GF-D8 (cell line): ENCODE measurements around the gene FMNL2.

ENCODE experiments used
- DNase-seq: peaks from one replicate; lab custom pipeline; 2025; lab: John Stamatoyannopoulos, UW

Gene FMNL2

GRCh38 chr2:152649997-152650396 lies 315.0 kb downstream of the FMNL2 start:
- no peak for DNase-seq

GRCh38 chr2:152650768-152651371 lies 315.9 kb downstream of the FMNL2 start:
- no peak for DNase-seq

GRCh38 chr2:152651834-152652233 lies 316.9 kb downstream of the FMNL2 start:
- DNase-seq = no peak

- DNase-seq = no peak
Observed at GRCh38 chr2:152655880-152656279, 320.9 kb downstream of the FMNL2 start.

- no peak for DNase-seq
Observed at GRCh38 chr2:152657043-152657442, 322.1 kb downstream of the FMNL2 start.

- DNase-seq = no peak
Observed at GRCh38 chr2:152658221-152658620, 323.2 kb downstream of the FMNL2 start.

GRCh38 chr2:152661076-152661475 lies 326.1 kb downstream of the FMNL2 start:
- no peak for DNase-seq

- no peak for DNase-seq
Observed at GRCh38 chr2:152664725-152665124, 329.8 kb downstream of the FMNL2 start.

GRCh38 chr2:152674334-152674733 lies 339.4 kb downstream of the FMNL2 start:
- DNase-seq = no peak

- no peak for DNase-seq
Observed at GRCh38 chr2:152676461-152676860, 341.5 kb downstream of the FMNL2 start.

GRCh38 chr2:152678808-152679207 lies 343.8 kb downstream of the FMNL2 start:
- DNase-seq = no peak

GRCh38 chr2:152682663-152683062 lies 347.7 kb downstream of the FMNL2 start:
- DNase-seq = no peak

- no peak for DNase-seq
Observed at GRCh38 chr2:152683400-152683799, 348.4 kb downstream of the FMNL2 start.

- no peak for DNase-seq
Observed at GRCh38 chr2:152686321-152686720, 351.3 kb downstream of the FMNL2 start.

- DNase-seq = no peak
Observed at GRCh38 chr2:152693033-152693432, 358.1 kb downstream of the FMNL2 start.

- DNase-seq = no peak
Observed at GRCh38 chr2:152694161-152694661, 359.2 kb downstream of the FMNL2 start.

GRCh38 chr2:152695763-152696162 lies 360.8 kb downstream of the FMNL2 start:
- no peak for DNase-seq

- DNase-seq = no peak
Observed at GRCh38 chr2:152696476-152696875, 361.5 kb downstream of the FMNL2 start.
